A549 (cell line): ENCODE results near the gene KIAA1755. TPM values are rescaled to one million over a fixed set of nuclear protein-coding genes. Genes with fewer than 3 reads are reported as not detected.
A peak's percentile ranks its signal among the peaks of the same experiment; 100 is the strongest.

Experiments used
- ATAC-seq, 2 experiments: fragments of 200-7000 bp in 1 of 2; fragments of >200 bp in 1 of 2; cut with Nextera tagmentation in 1 of 2; cut with Tn5 transposase in 1 of 2; 3 replicates each; pipeline versions ENCODE4 v1.8.0 to v1.9.1; 2018 to 2020; ENCODE audit warnings: mild to moderate bottlenecking in 1 of 2, moderate library complexity in 1 of 2
- CTCF ChIA-PET: fragments of 300-600 bp; sonication (Branson Sonifier 250); formaldehyde crosslinking; extraction: SDS; loops from one replicate; lab custom pipeline; 2021; ENCODE audit warnings: antibody characterized with exemption, inconsistent platforms; lab: Yijun Ruan, JAX
- POLR2A ChIA-PET: fragments of 350-600 bp; formaldehyde crosslinking; extraction: SDS; loops from one replicate; lab custom pipeline; 2021; ENCODE audit warnings: antibody characterized with exemption, inconsistent platforms; lab: Yijun Ruan, JAX
- DNase-seq, 2 experiments: peaks; one replicate each; pipeline versions ENCODE4 v3.0.0 to v3.0.0-alpha.2; 2011 to 2016; ENCODE audit warnings: low read depth in 1 of 2, low spot score in 1 of 2
- FAIRE-seq: peaks from 2 replicates; lab custom pipeline; 2011; peaks lifted over from hg19 to GRCh38; lab: Jason Lieb, UNC
- H3K27ac ChIP-seq, 2 experiments: fragments of >200 bp; sonication (Bioruptor Twin); formaldehyde crosslinking; 3 replicates each; pipeline ENCODE4 v1.5.1; 2016 to 2017
- H3K4me1 ChIP-seq: fragments of >200 bp; sonication (Bioruptor Twin); formaldehyde crosslinking; 3 replicates; pipeline ENCODE4 v1.6.1; 2016
- H3K4me2 ChIP-seq: fragments of >200 bp; sonication (Bioruptor Twin); formaldehyde crosslinking; 3 replicates; pipeline ENCODE4 v1.6.1; 2016
- H3K4me3 ChIP-seq: fragments of >200 bp; sonication (Bioruptor Twin); formaldehyde crosslinking; 3 replicates; pipeline ENCODE4 v1.5.1; 2016
- H3K9me3 ChIP-seq: fragments of >200 bp; sonication (Bioruptor Twin); formaldehyde crosslinking; 3 replicates; pipeline ENCODE4 v1.6.1; 2016
- BHLHE40 ChIP-seq: IDR thresholded peaks from 2 replicates; pipeline ENCODE4 v1.6.1; 2012; ENCODE audit warnings: low read depth, low read length, inconsistent platforms
- CBX2 ChIP-seq: fragments of 200-600 bp; sonication (generic); IDR thresholded peaks from 2 replicates; pipeline ENCODE4 v1.6.1; 2016; ENCODE audit warnings: low read depth, mild to moderate bottlenecking, borderline replicate concordance
- CBX8 ChIP-seq: fragments of 200-600 bp; sonication (generic); IDR thresholded peaks from 2 replicates; pipeline ENCODE4 v1.6.1; 2016
- CHD4 ChIP-seq: fragments of 200-600 bp; sonication (generic); IDR thresholded peaks from 2 replicates; pipeline ENCODE4 v1.6.1; 2016; ENCODE audit warnings: antibody characterized with exemption, mild to moderate bottlenecking, borderline replicate concordance
- EP300 ChIP-seq, 2 experiments: fragments of >200 bp; sonication (Bioruptor Twin); formaldehyde crosslinking; IDR thresholded peaks; 2 replicates in 1 of 2; 3 replicates in 1 of 2; pipeline ENCODE4 v1.6.1; 2016 to 2017
- ESRRA ChIP-seq: fragments of 150-350 bp; IDR thresholded peaks from 2 replicates; pipeline ENCODE4 v1.6.1; 2014; ENCODE audit warnings: mild to moderate bottlenecking, low read length, borderline replicate concordance
- HDAC2 ChIP-seq: fragments of 200-600 bp; sonication (generic); IDR thresholded peaks from 2 replicates; pipeline ENCODE4 v1.6.1; 2016
- HEYL ChIP-seq: fragments of 250-450 bp; sonication (Bioruptor Pico); IDR thresholded peaks from 2 replicates; pipeline ENCODE4 v1.8.0; 2021; ENCODE audit warnings: mild to moderate bottlenecking, moderate library complexity
- HOXB13 ChIP-seq: fragments of 250-450 bp; sonication (Bioruptor Pico); IDR thresholded peaks from 2 replicates; pipeline ENCODE4 v1.5.0; 2020; ENCODE audit warnings: low read depth, mild to moderate bottlenecking, moderate library complexity
- HOXB5 ChIP-seq: fragments of 250-450 bp; sonication (Bioruptor Pico); IDR thresholded peaks from 2 replicates; pipeline ENCODE4 v1.5.0; 2020; ENCODE audit warnings: mild to moderate bottlenecking, moderate library complexity
- JUN ChIP-seq, 2 experiments: fragments of >200 bp; sonication (Bioruptor Twin); formaldehyde crosslinking; IDR thresholded peaks; 2 replicates in 1 of 2; 3 replicates in 1 of 2; pipeline ENCODE4 v1.6.1; 2016 to 2017
- MAFK ChIP-seq: fragments of 450-650 bp; IDR thresholded peaks from 2 replicates; pipeline ENCODE4 v1.6.1; 2014; ENCODE audit not compliant: partially characterized antibody
- NPAS2 ChIP-seq: fragments of 250-450 bp; sonication (Bioruptor Pico); IDR thresholded peaks from 2 replicates; pipeline ENCODE4 v1.8.0; 2022; ENCODE audit warnings: mild to moderate bottlenecking, moderate library complexity, borderline replicate concordance
- PHF8 ChIP-seq: fragments of 200-600 bp; sonication (generic); IDR thresholded peaks from 2 replicates; pipeline ENCODE4 v1.6.1; 2016; ENCODE audit warnings: low read depth, mild to moderate bottlenecking, antibody characterized with exemption, moderate library complexity, borderline replicate concordance
- RAD21 ChIP-seq, 2 experiments: fragments of >200 bp in 1 of 2; sonication (Bioruptor Twin) in 1 of 2; formaldehyde crosslinking in 1 of 2; IDR thresholded peaks in 1 of 2; conservative IDR thresholded peaks in 1 of 2; 2 replicates in 1 of 2; 3 replicates in 1 of 2; pipeline ENCODE4 v1.6.1; 2012 to 2018; ENCODE audit warnings: inconsistent platforms in 1 of 2
- SMC3 ChIP-seq: fragments of >200 bp; sonication (Bioruptor Twin); formaldehyde crosslinking; IDR thresholded peaks from 3 replicates; pipeline ENCODE4 v1.6.1; 2018; ENCODE audit warnings: inconsistent platforms
- TFCP2L1 ChIP-seq: fragments of 250-450 bp; sonication (Bioruptor Pico); IDR thresholded peaks from 2 replicates; pipeline ENCODE4 v1.5.0; 2021; ENCODE audit warnings: mild to moderate bottlenecking
- WGBS: methylation state at CpG from one replicate; pipeline ENCODE4 v1.1.6; 2017; ENCODE audit errors: missing lambda C conversion rate; 5-methylcytosine and 5-hydroxymethylcytosine counted together
- polyA plus RNA-seq, 4 experiments: library from polyadenylated mRNA; depleted of rRNA in 3 of 4; stranded (reverse); fragments of >200 nt; fragmentation: RNase III in 1 of 4; extraction: RNeasy Plus Mini Kit Qiagen cat#74134 plus additional on column Dnase treatment in 1 of 4; gene quantifications; 2 replicates in 3 of 4; 3 replicates in 1 of 4; pipeline ENCODE4 v1.2.3, GENCODE V29; 2011 to 2017
- TF ChIP-seq, protein P1 (sequence below): fragments of 250-450 bp; sonication (Bioruptor Pico); IDR thresholded peaks from 2 replicates; pipeline ENCODE4 v1.5.0; 2021; ENCODE audit warnings: mild to moderate bottlenecking, moderate library complexity, borderline replicate concordance
- TF ChIP-seq, protein P2 (sequence below): fragments of >200 bp; sonication (Bioruptor Twin); formaldehyde crosslinking; IDR thresholded peaks from 3 replicates; pipeline ENCODE4 v1.6.1; 2016
- TF ChIP-seq, protein P3 (sequence below): IDR thresholded peaks from 2 replicates; pipeline ENCODE4 v1.6.1; 2012

The KIAA1755 gene
- polyA plus RNA-seq, 2 of the 4 experiments (the other 2 are of a cell fraction), result 0.04 to 0.21 TPM

DNA sequence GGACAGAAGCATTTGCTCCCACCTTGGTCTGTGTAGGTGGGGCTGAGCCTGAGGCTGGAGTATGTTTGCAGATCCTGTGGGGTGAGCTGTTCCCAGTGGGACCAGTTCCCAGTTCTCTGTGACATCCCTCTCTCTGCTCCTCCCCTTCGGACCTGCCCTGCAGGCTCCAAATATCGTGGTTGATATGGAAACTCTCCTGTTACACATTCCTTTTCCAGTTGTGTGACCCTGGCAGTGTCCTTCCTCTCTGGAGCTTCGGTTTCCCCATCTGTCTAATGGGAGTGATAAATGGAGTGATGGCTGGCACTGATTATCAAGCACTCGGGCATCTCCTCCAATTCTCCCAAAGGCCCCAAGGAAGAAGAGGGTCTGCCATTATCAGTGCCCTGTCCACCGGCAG lies 79.8 kb downstream of the KIAA1755 start:
- DNase-seq, result no peak

DNA sequence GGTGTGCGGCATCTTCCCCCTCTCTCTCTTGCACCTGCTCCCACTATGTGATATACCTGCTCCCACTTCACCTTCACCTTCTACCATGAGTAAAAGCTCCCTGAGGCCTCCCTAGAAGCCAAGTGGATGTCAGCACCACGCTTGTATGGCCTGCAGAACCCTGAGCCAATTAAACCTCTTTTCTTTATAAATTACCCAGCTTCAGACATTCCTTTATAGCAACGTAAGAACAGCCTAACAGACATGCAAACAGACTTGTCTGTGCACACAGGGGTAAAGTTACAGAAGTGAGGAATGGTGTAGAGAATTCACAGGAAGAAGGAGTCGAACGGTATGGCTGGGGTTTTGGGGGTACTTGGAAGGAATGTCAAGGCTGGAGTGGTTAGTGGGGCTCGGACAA lies 80.7 kb downstream of the KIAA1755 start:
- 68% methylated on average over 6 of the region's 6 CpGs for WGBS
- ATAC-seq (no peak), FAIRE-seq (no peak), DNase-seq (no peak)
- H3K4me2 ChIP-seq, result no peak overlapping the region
- peaks cover 19% of the 10 kb centered on the region; the same call in 1 of the 3 replicates for H3K4me1 ChIP-seq
- ChIA-PET CTCF (interaction anchor here (0.9 to 5.2 kb wide), 3 partner anchors 10 to 41 kb away, joined by 3 to 36 read pairs (median 3); no protein-coding TSS in a partner anchor), POLR2A (no interaction called here)
- peak overlapping the region in 1 of 2 experiments; percentile 53; a peak in 2 of 6 replicates for H3K27ac ChIP-seq
- peaks cover 7% of the 10 kb centered on the region; the same call in 2 of the 3 replicates for H3K9me3 ChIP-seq
- TF ChIP-seq, protein P1, sequence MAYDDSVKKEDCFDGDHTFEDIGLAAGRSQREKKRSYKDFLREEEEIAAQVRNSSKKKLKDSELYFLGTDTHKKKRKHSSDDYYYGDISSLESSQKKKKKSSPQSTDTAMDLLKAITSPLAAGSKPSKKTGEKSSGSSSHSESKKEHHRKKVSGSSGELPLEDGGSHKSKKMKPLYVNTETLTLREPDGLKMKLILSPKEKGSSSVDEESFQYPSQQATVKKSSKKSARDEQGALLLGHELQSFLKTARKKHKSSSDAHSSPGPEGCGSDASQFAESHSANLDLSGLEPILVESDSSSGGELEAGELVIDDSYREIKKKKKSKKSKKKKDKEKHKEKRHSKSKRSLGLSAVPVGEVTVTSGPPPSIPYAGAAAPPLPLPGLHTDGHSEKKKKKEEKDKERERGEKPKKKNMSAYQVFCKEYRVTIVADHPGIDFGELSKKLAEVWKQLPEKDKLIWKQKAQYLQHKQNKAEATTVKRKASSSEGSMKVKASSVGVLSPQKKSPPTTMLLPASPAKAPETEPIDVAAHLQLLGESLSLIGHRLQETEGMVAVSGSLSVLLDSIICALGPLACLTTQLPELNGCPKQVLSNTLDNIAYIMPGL, result no peak
- no peak for TF ChIP-seq TFCP2L1 (CRISPR knock-in tag)
- no peak for TF ChIP-seq CBX2
- no peak overlapping the region for H3K4me3 ChIP-seq

More for the DNA sequence above, 79.8 kb downstream of the KIAA1755 start:
- Histone ChIP-seq H3K9me3 (peaks cover 7% of the 10 kb centered on the region; the same call in 2 of the 3 replicates), H3K4me2 (no peak overlapping the region), H3K4me3 (no peak overlapping the region), H3K27ac (peak overlapping the region in 1 of 2 experiments; percentile 42; a peak in 3 of 6 replicates), H3K4me1 (peaks cover 19% of the 10 kb centered on the region; the same call in 1 of the 3 replicates)
- 63% methylated on average over 5 of the region's 5 CpGs for WGBS
- TF ChIP-seq SMC3 (no peak), ESRRA (peak; percentile 38; the same call in 1 of the 2 replicates), RAD21 (conservative IDR thresholded peaks at IDR 0.05 in 1 of 2, IDR thresholded peaks at IDR 0.05 in 1 of 2) (no peak)
- ATAC-seq (no peak; a peak in 1 of 6 replicates), FAIRE-seq (no peak)
- CTCF ChIA-PET, result interaction anchor here (0.8 to 5.2 kb wide), 7 partner anchors 8 to 123 kb away, joined by 3 to 36 read pairs (median 3); no protein-coding TSS in a partner anchor
- POLR2A ChIA-PET, result no interaction called here

DNA sequence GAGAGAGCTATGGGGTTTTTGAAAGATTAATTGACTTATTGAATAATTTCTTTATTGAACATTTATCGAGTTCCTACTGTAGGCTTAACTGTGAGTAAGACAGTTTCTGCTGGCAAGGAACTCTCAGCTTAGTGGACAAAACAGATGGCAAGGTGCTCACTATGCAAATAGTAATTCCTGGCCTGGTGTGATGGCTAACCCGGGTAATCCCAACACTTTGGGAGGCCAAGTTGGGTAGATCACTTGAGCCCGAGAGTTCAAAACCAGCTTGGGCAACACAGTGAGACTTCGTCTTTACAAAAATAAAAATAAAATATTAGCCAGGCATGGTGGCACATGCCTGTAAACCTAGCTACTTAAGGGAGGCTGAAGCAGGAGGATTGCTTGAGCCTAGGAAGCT lies 82.0 kb downstream of the KIAA1755 start:
- FAIRE-seq, result no peak
- 55% methylated on average over 4 of the region's 4 CpGs for WGBS
- H3K4me1 ChIP-seq, result peaks cover 17% of the 10 kb centered on the region

More for the DNA sequence above, 82.0 kb downstream of the KIAA1755 start:
- ATAC-seq (no peak), DNase-seq (no peak)
- POLR2A ChIA-PET, result no interaction called here
- H3K9me3 ChIP-seq, result peaks cover 7% of the 10 kb centered on the region; the same call in 2 of the 3 replicates
- CTCF ChIA-PET, result interaction anchor here (1.0 to 32.6 kb wide), 4 partner anchors 12 to 121 kb away, joined by 3 to 818 read pairs (median 4); no protein-coding TSS in a partner anchor
- no peak overlapping the region for H3K4me3 ChIP-seq
- TF ChIP-seq CHD4 (no peak), NPAS2 (no peak), MAFK (no peak), JUN (IDR thresholded peaks at IDR 0.05) (no peak), HDAC2 (no peak), CBX8 (no peak), HEYL (CRISPR knock-in tag) (no peak), HOXB5 (CRISPR knock-in tag) (no peak), EP300 (IDR thresholded peaks at IDR 0.05) (no peak), HOXB13 (CRISPR knock-in tag) (no peak), BHLHE40 (no peak), PHF8 (no peak)
- TF ChIP-seq, protein P2, sequence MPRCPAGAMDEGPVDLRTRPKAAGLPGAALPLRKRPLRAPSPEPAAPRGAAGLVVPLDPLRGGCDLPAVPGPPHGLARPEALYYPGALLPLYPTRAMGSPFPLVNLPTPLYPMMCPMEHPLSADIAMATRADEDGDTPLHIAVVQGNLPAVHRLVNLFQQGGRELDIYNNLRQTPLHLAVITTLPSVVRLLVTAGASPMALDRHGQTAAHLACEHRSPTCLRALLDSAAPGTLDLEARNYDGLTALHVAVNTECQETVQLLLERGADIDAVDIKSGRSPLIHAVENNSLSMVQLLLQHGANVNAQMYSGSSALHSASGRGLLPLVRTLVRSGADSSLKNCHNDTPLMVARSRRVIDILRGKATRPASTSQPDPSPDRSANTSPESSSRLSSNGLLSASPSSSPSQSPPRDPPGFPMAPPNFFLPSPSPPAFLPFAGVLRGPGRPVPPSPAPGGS, result no peak
- TF ChIP-seq, protein P3, sequence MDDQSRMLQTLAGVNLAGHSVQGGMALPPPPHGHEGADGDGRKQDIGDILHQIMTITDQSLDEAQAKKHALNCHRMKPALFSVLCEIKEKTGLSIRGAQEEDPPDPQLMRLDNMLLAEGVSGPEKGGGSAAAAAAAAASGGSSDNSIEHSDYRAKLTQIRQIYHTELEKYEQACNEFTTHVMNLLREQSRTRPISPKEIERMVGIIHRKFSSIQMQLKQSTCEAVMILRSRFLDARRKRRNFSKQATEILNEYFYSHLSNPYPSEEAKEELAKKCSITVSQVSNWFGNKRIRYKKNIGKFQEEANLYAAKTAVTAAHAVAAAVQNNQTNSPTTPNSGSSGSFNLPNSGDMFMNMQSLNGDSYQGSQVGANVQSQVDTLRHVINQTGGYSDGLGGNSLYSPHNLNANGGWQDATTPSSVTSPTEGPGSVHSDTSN, result no peak
- no peak overlapping the region for H3K4me2 ChIP-seq
- H3K27ac ChIP-seq, result peak overlapping the region in 1 of 2 experiments; percentile 58; a peak in 3 of 6 replicates
